Stimulated activated naive CD4-positive, alpha-beta T cell treated with Interleukin-2 at 50 U/mL for 16 hours (primary cell): Measurements from ENCODE around the gene SCN5A.

Experiments used
- DNase-seq: peaks from one replicate; lab custom pipeline; 2025; lab: John Stamatoyannopoulos, UW

Gene SCN5A

GRCh38 chr3:38541806-38542205 lies 107.7 kb downstream of the SCN5A start:
- no peak for DNase-seq

- no peak for DNase-seq
Observed at GRCh38 chr3:38538773-38539353, 110.6 kb downstream of the SCN5A start.

- DNase-seq = no peak
Observed at GRCh38 chr3:38536671-38537070, 112.8 kb downstream of the SCN5A start.

GRCh38 chr3:38534604-38535003 lies 114.9 kb downstream of the SCN5A start:
- no peak for DNase-seq

- no peak for DNase-seq
Observed at GRCh38 chr3:38534180-38534579, 115.3 kb downstream of the SCN5A start.

- no peak for DNase-seq
Observed at GRCh38 chr3:38533285-38533976, 116.1 kb downstream of the SCN5A start.

GRCh38 chr3:38532529-38532928 lies 117.0 kb downstream of the SCN5A start:
- no peak for DNase-seq

- no peak for DNase-seq
Observed at GRCh38 chr3:38528457-38528856, 121.0 kb downstream of the SCN5A start.

GRCh38 chr3:38526792-38527191 lies 122.7 kb downstream of the SCN5A start:
- DNase-seq = no peak

GRCh38 chr3:38524141-38524739 lies 125.2 kb downstream of the SCN5A start:
- DNase-seq = no peak

- DNase-seq = no peak
Observed at GRCh38 chr3:38522002-38522401, 127.5 kb downstream of the SCN5A start.

- DNase-seq = peak; percentile 17
Observed at GRCh38 chr3:38521391-38521987, 128.0 kb downstream of the SCN5A start.

- DNase-seq = no peak
Observed at GRCh38 chr3:38519651-38520050, 129.8 kb downstream of the SCN5A start.

GRCh38 chr3:38519000-38519399 lies 130.5 kb downstream of the SCN5A start:
- no peak for DNase-seq

GRCh38 chr3:38516669-38517068 lies 132.8 kb downstream of the SCN5A start:
- DNase-seq = no peak

- no peak for DNase-seq
Observed at GRCh38 chr3:38515367-38515766, 134.1 kb downstream of the SCN5A start.

GRCh38 chr3:38511546-38511945 lies 137.9 kb downstream of the SCN5A start:
- DNase-seq = no peak

GRCh38 chr3:38510631-38511030 lies 138.9 kb downstream of the SCN5A start:
- no peak for DNase-seq

- DNase-seq = no peak
Observed at GRCh38 chr3:38509732-38510131, 139.8 kb downstream of the SCN5A start.

GRCh38 chr3:38507120-38507519 lies 142.4 kb downstream of the SCN5A start:
- DNase-seq = no peak

- no peak for DNase-seq
Observed at GRCh38 chr3:38500688-38501417, 148.6 kb downstream of the SCN5A start.
